ENCODE results near the gene ZFAND3.

Gene ZFAND3

DNA sequence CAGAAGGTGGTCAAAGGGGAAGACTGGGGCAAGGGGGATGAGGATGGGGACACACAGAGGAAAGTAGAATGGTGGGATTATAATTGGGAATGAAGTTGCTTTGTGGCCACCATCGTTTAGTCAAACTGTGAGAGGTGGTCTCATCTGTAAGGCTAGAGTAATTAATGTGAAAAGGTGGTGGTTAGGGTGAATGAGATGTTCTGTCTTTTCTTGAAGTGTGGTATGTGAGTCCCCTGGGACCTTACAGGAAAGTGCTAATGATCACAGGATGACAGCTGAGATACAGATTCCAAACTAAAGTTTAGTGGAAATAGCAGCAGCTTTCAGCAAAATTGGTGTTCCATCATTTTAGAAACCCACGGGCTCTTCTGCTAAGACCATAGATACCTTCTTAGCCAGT is 10.7 kb downstream of the ZFAND3 start:
- DNase-seq = no peak

DNA sequence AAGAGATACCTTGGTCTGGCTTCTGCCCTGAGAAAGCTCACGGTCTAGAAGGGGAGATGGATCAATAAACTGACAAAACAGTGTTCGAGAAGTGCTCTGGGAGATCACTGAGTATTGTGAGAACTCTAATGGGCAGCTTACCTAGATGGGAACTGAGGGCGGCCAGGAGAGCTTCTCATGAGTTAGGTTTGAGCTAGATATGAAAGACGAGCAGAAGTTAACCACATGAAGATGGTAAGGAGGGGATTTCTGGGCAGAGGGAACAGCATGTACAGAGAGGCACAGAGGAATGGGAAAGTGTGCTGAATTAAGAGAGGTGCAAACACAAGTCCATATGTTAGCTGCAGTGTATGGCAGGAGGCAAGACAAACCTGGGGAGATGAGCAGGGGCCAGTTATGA is 11.9 kb downstream of the ZFAND3 start:
- no peak for DNase-seq

DNA sequence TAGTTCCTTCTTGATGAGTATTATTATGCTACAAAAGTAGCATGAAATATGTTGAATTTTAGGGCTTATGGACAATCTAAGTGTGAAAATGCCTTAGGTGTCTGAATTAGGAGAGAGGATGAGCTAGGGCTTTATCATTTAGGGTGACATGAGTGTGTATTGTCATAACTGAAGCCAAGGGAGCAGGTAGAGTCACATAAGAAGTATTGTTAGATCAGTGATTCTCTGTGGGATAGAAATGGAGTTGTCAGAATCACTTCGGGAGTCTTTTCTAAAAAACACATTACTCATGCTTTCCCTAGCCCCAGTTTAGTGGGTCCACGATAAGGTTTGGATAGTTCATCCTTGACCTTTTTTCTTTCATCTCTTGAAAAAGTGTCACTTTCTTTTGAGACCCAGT is 16.4 kb downstream of the ZFAND3 start:
- no peak for DNase-seq

DNA sequence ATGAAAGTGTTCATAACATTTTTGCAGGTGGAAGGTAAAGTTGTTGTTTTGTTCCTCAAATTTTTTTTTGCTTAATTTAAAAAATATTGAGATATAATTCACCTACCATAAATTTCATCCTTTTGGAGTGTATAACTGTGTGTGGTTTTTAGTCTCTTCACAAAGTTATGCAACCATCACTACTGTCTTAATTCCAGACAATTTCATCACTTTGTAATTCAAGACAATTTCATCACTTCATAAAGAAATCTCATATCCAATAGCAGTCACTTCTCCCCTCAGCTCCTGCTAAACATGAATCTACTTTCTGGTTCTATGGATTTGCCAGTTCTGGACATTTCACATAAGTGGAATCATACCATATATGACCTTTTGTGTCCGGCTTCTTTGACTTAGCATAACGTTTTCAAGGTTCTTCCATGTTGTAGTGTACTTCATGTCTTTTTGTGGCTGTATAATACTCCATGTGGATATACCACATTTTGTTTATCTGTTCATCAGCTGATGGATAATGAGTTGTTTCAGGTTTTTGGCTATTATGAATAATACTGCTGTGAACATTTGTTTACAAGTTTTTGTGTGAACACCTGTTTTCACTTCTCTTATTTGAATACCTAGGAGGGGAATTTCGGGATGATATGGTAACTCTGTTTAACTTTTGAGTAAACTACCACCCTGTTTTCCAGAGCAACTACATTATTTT is 18.8 kb downstream of the ZFAND3 start:
- DNase-seq = no peak

DNA sequence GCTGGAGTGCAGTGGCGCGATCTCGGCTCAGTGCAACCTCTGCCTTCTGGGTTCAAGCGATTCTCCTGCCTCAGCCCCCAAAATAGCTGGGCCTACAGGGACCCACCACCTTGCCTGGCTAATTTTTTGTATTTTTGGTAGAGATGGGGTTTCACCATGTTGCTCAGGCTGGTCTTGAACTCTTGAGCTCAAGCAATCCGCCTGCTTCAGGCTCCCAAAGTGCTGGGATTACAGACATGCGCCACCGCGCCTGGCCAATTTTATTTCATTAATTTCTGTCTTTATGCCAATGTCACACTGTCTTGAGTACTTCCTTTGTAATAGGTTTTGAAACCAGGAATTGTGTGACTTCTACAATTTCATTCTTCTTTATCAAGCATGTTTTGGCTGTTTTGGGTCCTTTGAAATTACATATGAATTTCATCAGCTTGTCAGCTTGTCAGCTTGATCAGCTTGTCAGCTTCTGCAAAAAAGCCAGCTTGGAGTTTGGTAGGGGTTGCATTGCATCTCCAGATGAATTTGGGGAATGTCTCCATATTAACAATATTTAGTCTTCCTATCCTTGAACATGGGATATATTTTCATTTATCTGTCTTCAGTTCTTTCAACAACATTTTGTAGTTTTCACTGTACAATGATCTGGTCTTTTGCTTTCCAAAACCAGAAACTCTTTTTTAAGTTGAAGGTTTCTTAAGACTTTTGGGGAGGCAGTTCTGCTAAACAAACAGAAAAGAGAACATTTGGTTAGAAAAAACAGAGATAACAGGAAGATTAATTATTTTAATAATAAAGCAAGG is 20.8 kb downstream of the ZFAND3 start:
- no peak for DNase-seq

DNA sequence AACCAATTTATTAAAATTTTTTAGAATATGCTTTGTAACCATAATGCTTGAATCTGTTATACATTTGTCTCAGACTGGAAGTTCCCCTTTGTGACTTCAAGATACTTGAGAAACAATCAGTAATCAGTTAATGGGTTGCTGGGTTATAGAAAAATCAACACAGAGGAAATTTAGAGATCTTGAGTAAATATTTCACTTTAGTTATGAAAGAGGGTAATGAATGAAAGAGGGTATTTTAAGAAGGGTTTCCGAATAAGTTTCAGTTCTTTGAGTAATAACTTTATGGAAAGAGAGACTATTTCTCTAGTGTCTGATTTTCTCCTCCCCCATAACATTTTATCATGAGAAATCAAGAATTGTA is 21.4 kb downstream of the ZFAND3 start:
- DNase-seq = no peak

DNA sequence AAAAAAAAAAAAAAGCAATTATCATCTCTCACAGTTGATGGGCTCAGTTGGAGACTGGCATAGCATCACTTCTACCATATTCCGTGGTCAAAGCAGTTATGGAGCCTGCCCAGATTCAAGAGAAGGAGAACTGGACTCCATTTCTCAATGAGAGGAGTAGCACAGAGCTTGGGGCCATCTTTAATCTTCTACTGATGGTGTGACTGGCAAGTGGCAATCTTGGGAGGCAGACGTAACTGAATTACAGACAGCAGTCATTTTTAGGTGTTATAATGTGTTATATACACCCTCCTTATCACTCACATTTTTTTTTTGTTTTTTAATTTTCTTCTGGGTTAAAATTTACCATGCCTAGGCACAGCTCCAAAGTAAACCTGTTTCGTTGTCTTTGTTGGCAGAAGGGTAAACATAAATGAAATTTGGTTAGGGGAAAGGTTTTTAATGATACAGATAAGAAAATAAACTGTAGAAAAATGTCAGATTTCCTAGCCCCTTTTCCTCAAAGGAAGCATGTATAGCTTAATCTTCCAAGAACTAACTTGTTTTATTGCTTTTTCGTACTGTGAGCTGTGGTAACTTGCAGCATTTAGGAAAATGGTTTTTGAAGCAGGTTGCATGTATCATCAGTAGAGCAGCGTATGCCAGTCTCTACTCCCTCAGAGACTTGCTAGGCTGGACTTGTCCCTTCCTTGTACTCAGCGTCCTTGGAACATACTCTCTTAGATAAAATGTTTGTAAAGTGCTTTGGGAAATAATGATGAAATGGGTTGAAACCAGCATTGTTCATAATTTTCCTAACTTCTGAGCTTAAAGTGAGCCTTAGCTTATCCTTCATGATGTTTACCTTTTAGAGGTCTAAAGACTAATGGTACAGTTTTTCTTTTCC is 25.7 kb downstream of the ZFAND3 start:
- DNase-seq = no peak

DNA sequence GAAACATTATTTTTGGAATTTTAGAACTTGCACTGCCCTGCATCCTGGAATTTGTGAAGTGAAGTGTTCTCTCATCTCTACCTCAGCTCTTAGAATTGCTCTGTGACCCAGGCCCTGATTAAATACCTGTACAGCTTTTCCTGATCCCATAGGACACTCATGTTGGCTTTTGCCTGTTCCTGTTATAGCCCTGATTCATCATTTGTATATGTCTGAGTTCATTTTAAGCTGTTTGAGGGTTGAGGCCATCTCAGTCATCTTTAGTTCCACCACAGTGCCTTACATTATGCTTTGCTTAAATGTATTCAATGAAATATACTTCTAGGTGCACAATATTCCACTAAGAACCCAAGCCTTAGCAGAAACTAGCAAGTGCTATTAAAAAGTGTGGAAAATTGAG is 26.4 kb downstream of the ZFAND3 start:
- no peak for DNase-seq

DNA sequence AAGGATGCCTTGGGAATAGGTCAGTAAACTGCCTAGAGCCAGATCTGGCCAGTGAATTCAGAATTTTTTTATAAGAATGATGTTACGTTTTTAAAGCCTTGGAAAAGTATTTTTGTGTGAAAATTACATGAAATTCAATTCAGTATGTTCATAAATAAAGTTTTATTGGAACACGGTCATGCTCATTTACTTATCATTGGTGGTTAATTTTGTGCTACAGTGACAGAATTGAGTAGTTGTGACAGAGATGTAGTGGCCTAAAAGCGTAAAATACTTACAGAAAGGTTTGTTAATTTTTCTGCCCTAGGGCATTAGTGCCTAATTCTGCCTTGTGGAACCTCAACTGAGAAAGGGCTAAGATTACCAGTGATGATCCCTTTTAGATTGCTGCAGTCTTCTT is 28.2 kb downstream of the ZFAND3 start:
- DNase-seq = no peak

DNA sequence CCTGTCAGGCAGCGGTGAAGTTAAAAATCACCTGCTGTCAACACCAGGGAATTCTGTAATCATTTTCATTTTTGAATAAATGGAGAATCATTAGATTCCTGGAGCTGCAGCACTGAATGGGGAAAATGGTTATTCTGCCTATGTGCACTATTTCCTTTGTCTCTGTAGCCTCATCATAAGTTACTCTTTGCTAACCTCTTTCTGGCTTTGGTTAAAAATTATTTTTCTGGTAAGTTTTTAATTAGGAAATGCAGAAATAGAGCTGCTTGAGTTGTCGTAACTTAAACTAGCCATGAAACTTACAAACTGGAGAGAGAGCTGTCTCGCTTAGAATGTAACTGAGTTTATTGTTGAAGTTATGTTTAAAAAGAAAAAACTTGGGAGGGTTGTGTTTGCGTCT is 28.8 kb downstream of the ZFAND3 start:
- no peak for DNase-seq

DNA sequence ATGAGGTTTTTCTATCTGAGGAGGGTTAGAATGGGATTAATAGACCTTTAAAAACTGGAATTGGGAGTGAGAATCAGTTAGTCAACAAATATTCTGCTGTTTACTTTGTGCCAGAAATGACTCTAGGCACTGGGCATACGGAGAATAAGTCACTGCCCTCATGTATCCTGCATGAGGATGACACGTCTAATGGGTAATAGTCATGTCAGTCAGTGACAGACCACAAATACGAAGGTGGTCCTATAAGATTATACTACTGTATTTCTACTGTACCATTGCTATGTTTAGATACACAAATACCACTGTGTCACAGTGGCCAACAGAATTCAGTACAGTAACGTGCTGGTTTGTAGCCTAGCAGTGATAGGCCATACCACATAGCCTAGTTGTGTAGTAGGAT is 30.7 kb downstream of the ZFAND3 start:
- DNase-seq = no peak

DNA sequence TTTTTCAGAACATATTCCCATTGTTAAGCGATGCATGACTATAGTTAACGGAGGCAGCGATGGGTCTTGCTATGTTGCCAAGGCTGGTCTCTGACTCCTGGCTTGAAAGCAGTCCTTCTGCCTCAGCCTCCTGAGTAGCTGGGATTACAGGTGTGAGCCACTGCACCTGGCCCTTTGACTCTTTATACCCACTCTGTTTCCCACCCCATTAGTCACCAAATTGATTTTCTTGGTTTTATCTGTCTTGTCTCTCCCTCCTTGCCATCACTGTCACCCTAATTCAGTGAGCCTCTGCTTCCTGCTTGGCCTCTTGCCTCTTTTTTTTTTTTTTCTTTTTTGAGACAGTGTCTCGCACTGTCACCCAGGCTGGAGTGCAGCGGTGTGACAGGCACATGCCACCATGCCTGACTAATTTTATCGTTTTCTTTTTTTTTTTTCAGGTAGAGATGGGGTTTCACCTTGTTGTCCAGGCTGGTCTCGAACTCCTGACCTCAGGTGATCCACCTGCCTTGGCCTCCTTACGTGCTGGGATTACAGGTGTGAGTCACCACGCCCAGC is 31.3 kb downstream of the ZFAND3 start:
- no peak for DNase-seq

DNA sequence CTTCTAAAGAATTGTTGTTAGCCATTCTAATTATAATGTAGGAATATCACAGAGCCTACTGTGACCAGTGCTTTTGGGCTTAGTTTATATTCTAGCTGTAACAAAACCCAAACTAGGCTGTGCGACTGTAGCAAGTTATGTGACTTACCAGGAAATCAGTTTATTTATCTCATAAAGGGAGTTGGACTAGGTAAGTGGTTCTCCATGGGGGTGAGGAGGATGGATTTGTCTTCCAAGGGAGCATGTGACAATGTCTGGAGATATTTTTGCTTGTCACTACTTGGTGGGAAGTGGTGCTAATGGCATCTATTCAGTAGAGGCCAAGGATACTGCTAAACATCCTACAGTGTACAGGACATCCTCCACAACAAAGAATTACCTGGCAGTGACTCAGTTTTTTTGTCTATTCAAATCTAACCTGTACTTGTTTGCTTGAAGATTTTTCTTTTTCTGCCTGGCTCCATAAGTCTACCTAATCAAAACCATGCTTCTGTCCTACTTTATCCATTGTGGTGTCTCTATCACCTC is 32.5 kb downstream of the ZFAND3 start:
- DNase-seq = no peak

DNA sequence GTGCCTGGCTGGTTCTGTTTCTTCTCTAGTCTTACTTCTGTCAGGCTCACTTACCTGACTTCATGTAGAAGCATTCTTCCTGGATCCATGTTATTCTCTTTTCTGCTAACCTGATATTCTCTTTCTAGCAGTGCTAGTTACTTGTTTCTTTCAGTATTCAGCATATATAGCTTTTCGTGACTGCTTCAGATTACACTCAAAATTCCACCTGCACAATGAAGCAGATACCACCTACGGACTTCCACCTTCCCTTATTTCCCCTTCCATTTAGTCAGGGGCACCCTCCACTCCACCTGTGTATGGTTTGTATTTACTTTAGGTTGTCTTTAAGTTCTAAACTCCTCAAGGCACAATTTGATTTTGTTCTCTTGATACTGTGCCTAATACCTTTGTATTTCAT is 36.8 kb downstream of the ZFAND3 start:
- no peak for DNase-seq

DNA sequence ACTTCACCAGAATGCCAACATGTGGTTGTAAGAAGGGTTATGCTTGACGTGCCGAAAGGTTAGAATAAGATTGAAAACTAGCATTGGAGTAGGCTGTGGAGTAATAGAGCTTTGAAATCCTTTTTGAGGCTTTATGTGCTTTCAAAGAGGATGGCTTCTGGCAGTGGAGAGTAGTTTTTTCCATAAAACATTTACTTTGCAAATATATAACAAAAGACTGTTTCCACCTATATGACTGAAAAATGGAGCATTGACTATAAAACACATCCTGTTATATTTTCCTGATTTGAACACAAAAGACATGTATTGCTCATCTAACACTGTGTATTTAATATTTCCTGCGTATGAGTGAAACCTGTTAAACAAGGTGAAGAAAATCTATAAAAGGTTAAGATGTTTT is 38.8 kb downstream of the ZFAND3 start:
- DNase-seq = no peak

DNA sequence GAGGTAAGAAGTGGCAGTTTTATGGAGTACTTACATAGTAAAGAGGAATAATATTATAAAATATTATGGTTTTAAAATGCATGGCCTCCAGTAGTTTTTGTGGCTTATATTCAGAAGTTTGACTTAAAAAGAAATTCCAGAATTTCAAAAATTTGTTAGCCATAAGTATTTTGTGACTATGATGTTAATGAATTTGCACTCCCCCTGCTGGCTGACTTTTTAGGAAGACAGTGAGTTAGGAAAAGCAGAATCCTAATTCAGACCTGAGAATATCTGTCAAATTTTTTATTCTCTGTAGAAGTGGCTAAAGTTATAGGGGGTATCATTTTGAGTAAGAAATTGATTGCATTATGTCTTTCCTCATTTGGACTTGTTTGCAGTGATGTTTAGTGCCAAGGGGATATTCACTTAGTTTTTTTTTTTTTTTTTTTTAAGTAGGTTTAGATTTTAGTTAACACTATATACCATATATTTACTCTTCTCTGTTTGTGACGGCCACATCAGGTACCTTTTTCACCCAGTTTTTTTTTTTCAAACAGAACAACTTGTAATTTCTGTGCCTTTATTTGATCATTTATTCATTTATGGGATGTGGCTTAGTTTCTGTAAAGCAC is 40.8 kb downstream of the ZFAND3 start:
- DNase-seq = peak; percentile 12

DNA sequence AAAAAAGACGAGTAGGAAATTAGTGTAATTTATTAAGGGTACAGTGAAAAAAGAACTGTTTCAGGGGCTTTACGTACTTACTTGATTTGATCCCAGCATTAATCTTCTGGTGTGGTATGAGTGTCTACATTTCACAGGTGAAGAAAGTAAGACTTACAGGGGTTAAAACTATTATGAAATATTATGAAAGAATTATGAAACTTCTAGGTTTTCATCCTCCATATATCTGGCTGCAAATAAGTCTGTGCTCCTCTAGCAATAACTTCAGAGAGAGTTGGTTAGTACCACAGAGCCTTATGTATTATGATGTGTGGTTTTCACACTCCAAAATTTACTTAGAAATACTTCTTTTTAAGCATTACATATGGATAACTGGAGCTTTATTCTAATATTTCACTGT is 41.9 kb downstream of the ZFAND3 start:
- DNase-seq = no peak

DNA sequence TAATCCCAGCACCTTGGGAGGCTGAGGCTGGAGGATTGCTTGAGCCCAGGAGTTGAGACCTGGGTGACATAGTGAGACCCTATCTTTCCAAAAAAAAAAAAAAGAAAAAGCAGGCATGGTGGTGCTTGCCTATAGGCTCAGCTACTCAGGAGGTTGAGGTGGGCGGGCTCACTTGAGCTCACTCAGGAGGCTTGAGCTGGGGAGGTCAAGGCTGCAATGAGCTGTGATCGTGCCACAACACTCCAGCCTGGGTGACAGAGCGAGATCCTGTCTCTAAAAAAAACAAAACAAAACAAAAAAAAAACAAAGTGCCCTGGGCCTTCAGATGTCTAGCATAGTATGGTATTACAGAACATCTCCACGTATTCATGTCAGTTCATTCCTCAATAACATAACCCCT is 42.9 kb downstream of the ZFAND3 start:
- DNase-seq = no peak

DNA sequence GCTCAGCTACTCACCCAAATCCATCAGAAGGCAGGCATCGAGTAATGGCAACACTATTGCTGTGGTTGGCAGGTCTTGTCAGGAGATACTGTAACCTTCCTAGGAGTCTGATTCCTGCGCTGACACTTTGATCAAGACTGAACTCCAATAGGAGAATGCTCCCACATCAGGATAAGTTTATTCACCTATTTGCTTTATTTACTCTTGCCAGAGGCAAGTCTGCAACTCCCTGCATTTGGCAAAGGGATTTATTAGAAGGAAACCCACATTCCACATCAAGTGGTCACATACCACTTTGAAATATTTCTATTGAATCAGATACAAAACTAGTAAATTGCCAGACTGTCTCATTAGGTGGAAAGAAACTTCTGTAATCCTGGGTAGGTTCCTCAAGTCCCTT is 43.5 kb downstream of the ZFAND3 start:
- DNase-seq = no peak

DNA sequence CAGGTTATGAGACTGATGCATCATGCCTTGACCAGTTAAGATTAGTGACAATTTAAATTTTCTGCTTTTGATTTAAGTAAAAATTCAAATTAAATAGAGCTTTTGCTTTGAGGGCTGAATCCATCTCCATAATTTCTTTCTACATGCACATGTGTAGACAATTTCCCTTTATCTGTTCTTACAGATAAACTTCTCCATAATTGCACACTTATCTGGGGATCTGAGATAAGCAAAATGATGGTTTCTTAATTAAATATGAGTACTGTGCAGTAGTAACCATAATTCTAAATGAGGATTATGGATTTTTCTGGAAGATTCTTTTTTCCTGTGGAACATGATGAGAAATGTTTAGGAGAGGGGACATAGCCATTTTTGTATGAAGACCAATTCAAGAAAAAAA is 44.7 kb downstream of the ZFAND3 start:
- no peak for DNase-seq

DNA sequence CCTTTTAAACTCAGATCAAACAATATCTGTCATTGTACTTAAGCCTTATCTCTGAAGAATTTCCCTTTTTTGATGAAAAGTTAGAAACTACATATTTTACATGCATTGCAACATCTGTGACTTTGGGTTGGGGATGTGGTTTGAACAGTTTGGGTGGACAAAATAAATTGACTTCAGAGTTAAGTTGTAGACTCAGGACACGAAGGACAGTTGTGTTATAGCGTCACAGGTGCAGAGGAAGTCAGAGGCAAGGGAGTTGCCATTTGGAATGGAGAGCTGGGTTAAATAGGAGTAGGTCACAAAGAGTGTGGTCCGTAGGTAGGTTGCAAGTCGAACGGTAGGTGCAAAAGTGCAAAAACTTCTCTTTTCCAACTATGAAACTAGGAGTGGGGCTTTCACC is 46.0 kb downstream of the ZFAND3 start:
- no peak for DNase-seq

DNA sequence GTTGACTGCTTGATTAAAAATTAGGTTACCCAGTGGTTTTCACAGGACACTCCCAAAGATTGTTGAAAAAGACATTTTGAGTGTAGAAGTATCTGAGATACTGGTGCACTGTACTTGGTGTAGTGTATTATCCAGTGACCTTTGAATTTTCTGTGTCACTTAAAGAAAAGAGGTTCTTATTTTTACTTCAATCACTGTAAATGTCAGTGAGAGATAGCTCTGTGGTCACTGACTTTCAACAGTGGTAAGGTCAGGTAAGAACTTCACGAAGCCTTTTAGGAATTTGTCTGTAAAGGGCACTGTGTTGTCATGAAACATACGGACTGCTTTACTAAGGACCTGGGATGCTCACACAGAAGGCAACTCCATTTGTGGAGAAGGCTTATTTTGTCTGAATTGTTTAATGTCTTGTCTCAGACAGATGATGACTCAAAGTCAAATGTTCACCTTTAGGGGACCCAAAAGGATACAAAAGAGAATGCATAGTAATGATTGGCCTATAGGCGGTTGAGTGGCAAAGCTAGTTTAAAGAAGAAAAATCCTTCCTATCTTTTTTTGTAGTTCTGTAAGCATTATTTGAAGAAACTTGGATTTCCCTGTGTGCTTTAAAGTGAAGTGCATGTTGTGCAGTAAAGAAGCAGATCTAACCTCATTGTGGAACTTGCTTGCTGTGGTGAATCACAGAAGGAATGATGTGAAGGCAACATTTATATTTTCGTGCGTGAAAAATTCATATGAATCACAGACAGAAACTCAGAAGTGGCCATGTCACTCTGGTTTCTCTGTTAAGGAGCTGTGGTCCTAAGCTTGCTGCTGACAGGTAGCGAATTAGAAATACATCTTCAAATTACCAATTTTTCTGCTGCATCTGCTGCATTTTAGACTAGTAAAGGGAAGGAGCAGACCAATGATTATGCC is 47.3 kb downstream of the ZFAND3 start:
- DNase-seq = no peak

Measured in activated T-cell treated with anti-CD3 and anti-CD28 coated beads for 4 hours (primary cell).